GM23248 (cell line): Measurements from ENCODE around the gene PTMA.

Source experiments
- EZH2 ChIP-seq: fragments of 200-600 bp; sonication (generic); IDR thresholded peaks from 2 replicates; pipeline ENCODE4 v1.6.1; 2018; ENCODE audit warnings: antibody characterized with exemption, mild to moderate bottlenecking; ENCODE audit not compliant: insufficient read depth, poor library complexity, severe bottlenecking
- EZH2phosphoT487 ChIP-seq: fragments of 200-600 bp; sonication (generic); IDR thresholded peaks from 2 replicates; pipeline ENCODE4 v1.6.1; 2018; ENCODE audit warnings: antibody characterized with exemption, moderate library complexity, mild to moderate bottlenecking, low read depth; ENCODE audit not compliant: insufficient read depth

GRCh38 chr2:231680992-231681852 lies 27.1 kb upstream of the PTMA start:
- no peak for TF ChIP-seq EZH2
- no peak for TF ChIP-seq EZH2phosphoT487
